ENCODE measurements around the gene FCRLA.
A peak's percentile ranks its signal among the peaks of the same experiment; 100 is the strongest.
"Not testable (repeated sequence)": the region's sequence is repeated elsewhere in the genome, so short reads cannot be mapped to it uniquely, and the experiment has no call there.

Gene FCRLA

GRCh38 chr1:161706113-161706481 lies 932 bp upstream of the FCRLA start:
- DNase-seq = no peak

- no peak for DNase-seq
These were observed 474 bp downstream of the FCRLA start for GRCh38 chr1:161707503-161707902.

- no peak for DNase-seq
These were observed 2.3 kb downstream of the FCRLA start for GRCh38 chr1:161709373-161709772.

GRCh38 chr1:161710560-161710959 lies 3.5 kb downstream of the FCRLA start:
- no peak for DNase-seq

GRCh38 chr1:161718559-161719324 lies 11.7 kb downstream of the FCRLA start:
- DNase-seq = no peak

- no peak for DNase-seq
These were observed 12.2 kb downstream of the FCRLA start for GRCh38 chr1:161719325-161719611.

GRCh38 chr1:161720422-161720821 lies 13.4 kb downstream of the FCRLA start:
- no peak for DNase-seq

GRCh38 chr1:161720956-161721737 lies 14.1 kb downstream of the FCRLA start, which contains the start of gene FCRLB:
TSS of gene FCRLB (plus strand) at chr1:161721544. CDS start at chr1:161722673, 1,129 bp downstream.
- peak in 1 of 2 experiments; percentile 40 for DNase-seq

- no peak for DNase-seq
These were observed 14.8 kb downstream of the FCRLA start for GRCh38 chr1:161721738-161722343.

- no peak for DNase-seq
These were observed 15.4 kb downstream of the FCRLA start for GRCh38 chr1:161722406-161722805.

- DNase-seq = no peak
These were observed 16.6 kb downstream of the FCRLA start for GRCh38 chr1:161723459-161724141.

GRCh38 chr1:161725258-161725907 lies 18.4 kb downstream of the FCRLA start:
- DNase-seq = not testable (repeated sequence)

- DNase-seq = peak; percentile 61 to 92
These were observed 19.0 kb downstream of the FCRLA start for GRCh38 chr1:161725908-161726472.

GRCh38 chr1:161726473-161727255 lies 19.6 kb downstream of the FCRLA start:
- DNase-seq = peak; percentile 83 to 97

- no peak for DNase-seq
These were observed 20.4 kb downstream of the FCRLA start for GRCh38 chr1:161727256-161727924.

GRCh38 chr1:161728376-161729226 lies 21.6 kb downstream of the FCRLA start:
- DNase-seq = no peak

- DNase-seq = no peak
These were observed 23.1 kb downstream of the FCRLA start for GRCh38 chr1:161730050-161730564.

GRCh38 chr1:161731241-161731640 lies 24.2 kb downstream of the FCRLA start:
- no peak for DNase-seq

GRCh38 chr1:161731981-161732718 lies 25.1 kb downstream of the FCRLA start:
- DNase-seq = no peak
